ENCODE data around the gene REG3A.

REG3A gene

DNA sequence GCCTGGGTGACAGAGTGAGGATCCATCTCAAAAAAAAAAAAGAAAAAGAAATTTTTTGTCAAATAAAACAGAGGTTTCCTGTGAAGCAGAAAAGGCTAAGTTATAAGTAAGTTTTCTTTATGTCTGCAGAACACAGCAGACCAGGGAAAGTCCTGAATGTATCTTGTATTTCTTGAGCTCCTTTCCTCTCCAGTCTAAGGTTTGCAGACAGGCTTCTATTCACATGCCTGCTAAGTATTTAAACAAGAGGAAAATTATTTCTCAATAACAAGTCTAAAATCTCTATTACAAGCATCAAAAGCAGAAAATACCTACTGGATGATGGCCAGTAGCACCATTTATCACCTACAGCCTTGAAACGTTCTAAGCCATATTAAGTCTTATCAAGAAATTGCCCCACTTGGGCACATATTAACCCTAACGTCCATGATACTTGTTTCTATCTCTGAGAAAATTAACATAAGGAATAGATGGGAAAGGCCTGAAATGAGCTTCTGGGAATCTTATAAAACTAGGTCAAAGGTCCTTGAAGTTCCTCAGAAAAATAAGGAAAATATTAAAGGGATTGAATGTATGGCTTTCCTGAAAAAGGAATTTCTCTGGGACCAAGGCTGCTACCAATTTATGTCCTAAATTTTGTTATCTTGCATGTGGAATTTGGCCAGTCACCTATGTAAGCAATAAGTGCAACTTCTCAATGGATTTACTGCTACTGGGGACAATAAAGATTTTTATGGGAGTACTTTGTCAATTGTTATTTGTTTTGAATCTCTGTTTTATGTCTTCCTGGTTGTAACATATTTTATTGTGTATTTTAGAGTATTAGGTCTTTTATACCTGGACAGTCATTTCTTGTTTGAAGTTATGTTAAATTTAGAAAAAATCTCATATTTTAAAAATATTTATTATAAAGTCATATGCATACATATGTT, 42.3 kb downstream of the REG3A start:
- DNase-seq, result no peak

- no peak for DNase-seq
Measured at GRCh38 chr2:79114797-79115494, 44.6 kb downstream of the REG3A start.

- DNase-seq, result no peak
Measured at GRCh38 chr2:79112269-79112668, 47.3 kb downstream of the REG3A start.
